ENCODE measurements around the gene SNX32. TPM values are rescaled to one million over a fixed set of nuclear protein-coding genes. Genes with fewer than 3 reads are reported as not detected.

The SNX32 gene
- total RNA-seq, 2 donors from 2014 or later = 0.52 to 1.0 TPM

DNA sequence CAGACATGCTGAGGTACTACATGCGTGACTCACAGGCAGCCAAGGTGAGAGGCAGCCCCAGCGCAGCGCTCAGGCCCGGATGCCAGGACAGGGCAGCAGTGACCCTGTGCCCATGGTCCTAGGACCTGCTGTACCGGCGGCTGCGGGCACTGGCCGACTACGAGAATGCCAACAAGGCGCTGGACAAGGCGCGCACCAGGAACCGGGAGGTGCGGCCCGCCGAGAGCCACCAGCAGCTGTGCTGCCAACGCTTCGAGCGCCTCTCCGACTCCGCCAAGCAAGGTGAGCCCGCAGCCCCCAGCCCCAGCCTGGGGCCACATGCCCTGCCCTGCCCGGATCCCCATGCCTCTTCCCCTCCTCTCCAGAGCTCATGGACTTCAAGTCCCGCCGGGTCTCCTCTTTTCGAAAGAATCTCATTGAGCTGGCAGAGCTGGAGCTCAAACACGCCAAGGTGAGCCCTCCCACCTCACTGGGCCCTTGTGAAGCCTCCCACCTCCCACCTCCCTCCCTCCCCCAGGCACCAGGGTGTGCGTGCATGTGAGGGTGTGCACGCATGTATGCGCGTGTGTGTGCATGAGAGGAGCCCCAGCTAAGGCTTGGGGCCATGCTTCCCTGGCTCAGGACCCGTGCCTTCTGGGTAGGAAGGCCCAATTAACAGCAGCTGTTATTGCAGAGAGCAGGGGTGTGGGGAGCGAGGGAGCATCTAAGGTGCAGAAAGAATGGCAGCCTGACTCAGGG, 18.9 kb downstream of the SNX32 start:
- ATAC-seq (no peak), DNase-seq (ENCODE audit: low spot score) (no peak)
- no peaks in the 10 kb centered on the region for H3K9me3 Mint-ChIP-seq
- peaks cover 26% of the 10 kb centered on the region for H3K36me3 Mint-ChIP-seq
- no peak overlapping the region for H3K27ac Mint-ChIP-seq
- H3K27me3 Mint-ChIP-seq = no peaks in the 10 kb centered on the region
- H3K4me3 Mint-ChIP-seq = no peak overlapping the region
- H3K4me1 Mint-ChIP-seq (ENCODE audit: low read depth in 2 of 2) = peaks cover 32 to 38% of the 10 kb centered on the region in 2 donors

DNA sequence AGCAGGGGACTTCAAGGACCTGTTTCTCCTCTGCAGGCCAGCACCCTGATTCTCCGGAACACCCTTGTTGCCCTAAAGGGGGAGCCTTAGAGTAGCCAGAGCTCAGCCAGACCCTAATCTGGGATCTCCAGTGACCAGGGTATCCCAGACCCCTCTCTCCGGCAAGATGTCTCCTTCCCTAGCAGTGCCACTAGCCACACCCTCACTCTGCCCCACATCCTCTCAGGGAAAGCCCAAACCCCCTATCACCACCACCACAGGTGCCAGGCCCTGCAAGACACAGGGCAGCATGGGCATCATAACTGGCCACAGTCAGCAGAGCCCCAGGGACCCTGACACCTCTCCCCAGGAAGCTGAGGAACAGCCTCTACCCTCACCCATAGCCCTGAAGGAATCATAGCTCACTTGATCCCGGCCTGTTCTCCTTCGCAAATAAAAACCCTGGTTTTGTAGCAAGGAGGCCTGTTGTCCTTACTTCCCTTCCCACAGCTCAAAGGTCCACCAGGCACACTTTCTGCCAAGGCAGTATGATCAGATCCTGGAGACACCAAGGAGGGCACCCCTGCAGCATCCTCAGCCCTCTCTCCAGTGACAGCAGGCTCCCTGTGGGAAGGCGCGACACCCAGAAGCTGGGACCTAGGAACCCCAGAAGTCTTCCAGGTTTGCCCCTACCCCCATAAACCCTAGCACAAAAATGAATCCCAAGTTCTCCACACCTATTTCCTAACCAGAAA, 19.6 kb downstream of the SNX32 start:
- Mint-ChIP-seq H3K27ac (peak overlapping the region; percentile 64 to 92), H3K9me3 (no peaks in the 10 kb centered on the region), H3K4me3 (no peak overlapping the region), H3K27me3 (no peaks in the 10 kb centered on the region), H3K36me3 (peaks cover 26% of the 10 kb centered on the region), H3K4me1 (ENCODE audit: low read depth in 2 of 2) (peaks cover 35 to 41% of the 10 kb centered on the region in 2 donors)
- no peak for DNase-seq (ENCODE audit: low spot score)
- ATAC-seq = no peak

DNA sequence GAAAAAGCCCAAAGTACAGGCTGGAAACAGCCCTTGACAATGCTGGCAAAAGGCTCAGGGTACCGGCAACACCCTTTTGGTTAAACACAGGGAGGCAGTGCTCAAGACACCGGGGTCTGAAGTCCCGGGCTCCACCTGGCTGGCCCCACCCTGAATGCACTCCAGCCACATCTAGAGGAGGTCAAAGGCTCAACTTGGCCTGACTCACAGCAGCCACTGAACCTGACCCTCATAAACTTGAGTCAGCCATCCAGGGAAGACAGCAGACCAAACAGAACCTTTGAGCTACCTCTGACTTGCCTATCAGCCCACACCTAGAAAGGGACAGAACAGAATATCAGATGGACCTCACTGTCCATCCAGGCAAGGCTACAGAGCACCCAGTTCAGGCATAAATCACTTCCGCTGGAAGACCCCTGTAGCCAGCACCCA, 20.4 kb downstream of the SNX32 start:
- peaks cover 41 to 47% of the 10 kb centered on the region in 2 donors for H3K4me1 Mint-ChIP-seq (ENCODE audit: low read depth in 2 of 2)
- H3K36me3 Mint-ChIP-seq = peaks cover 26% of the 10 kb centered on the region

DNA sequence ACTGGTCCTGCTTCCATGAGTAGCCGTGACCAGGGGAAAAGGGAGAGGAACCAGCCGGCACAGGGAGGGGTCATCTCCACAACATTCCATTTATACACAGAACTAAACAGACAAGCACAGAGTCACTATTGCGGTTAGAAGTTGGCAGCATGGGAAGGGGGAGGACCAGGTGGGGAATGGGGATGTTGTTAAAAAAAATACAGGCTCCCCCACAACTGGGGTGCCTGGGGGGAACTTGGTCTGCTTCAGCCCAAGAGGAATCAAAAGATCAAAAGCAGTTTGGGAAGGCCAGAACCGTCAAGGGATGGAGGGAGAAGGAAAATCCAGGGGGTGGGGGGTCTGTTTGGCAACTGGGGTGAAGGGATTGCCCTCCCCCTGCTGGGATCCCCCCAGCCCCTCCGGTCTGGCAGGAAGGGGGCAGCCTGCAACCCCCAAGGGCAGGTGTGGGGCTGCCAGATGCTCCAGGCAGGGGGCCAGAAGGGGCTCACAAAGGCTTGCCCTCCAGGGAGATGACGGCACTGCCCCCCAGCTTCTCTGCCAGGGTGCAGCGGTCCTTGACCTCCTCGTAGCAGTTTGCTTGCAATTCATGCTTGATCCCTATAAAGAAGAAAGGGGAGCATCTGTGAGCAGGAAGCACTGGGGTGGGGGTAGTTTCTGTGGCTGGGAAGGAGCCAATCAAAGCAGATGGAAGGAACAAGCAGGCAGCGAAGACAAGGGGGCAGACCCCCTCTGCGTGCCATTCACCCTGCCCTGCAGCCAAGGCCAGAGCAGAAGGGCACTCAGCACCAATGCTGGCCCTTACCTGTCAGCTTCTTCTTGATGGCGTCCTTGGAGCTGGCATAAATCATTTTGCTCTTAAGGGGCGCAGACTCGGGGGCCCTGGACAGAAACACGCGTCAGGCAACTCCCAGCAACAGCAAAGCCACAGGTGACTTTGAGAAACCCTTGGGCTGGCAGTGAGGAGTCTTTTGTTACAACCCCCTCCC, 21.4 kb downstream of the SNX32 start:
- Mint-ChIP-seq H3K4me3 (peak overlapping the region; percentile 96), H3K36me3 (peaks cover 26% of the 10 kb centered on the region), H3K9me3 (no peaks in the 10 kb centered on the region), H3K27me3 (no peaks in the 10 kb centered on the region), H3K27ac (peak overlapping the region; percentile 64 to 92), H3K4me1 (ENCODE audit: low read depth in 2 of 2) (peaks cover 48 to 52% of the 10 kb centered on the region in 2 donors)
- DNase-seq (ENCODE audit: low spot score) (no peak), ATAC-seq (no peak)

More for the DNA sequence above, 20.4 kb downstream of the SNX32 start:
- DNase-seq (ENCODE audit: low spot score) = no peak
- Mint-ChIP-seq H3K27ac (peak overlapping the region; percentile 64 to 92), H3K9me3 (no peaks in the 10 kb centered on the region), H3K4me3 (peak overlapping the region; percentile 96), H3K27me3 (no peaks in the 10 kb centered on the region)
- ATAC-seq = no peak

DNA sequence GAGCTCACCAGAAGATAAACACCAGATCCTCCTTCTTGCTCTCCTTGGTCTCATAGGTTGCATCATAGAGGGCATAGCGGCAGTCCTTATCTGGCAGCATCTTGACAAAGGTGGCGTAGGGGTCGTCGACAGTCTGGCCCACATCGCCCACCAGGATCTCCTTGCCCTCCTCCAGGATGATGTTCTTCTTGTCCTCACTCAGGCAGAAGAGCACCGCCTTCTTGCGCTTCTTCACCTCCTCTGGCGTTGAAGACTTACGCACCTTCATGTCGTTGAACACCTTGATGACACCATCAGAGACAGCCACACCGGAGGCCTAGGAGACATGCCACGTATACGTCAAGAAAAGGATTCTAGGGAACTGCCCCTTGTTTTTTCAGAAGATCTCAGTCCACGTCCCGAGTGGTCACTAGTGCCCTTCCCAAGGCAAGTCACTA, 22.2 kb downstream of the SNX32 start:
- no peak for DNase-seq (ENCODE audit: low spot score)
- no peaks in the 10 kb centered on the region for H3K27me3 Mint-ChIP-seq
- peaks cover 26% of the 10 kb centered on the region for H3K36me3 Mint-ChIP-seq
- no peaks in the 10 kb centered on the region for H3K9me3 Mint-ChIP-seq
- H3K27ac Mint-ChIP-seq = peak overlapping the region; percentile 88 to 91
- H3K4me1 Mint-ChIP-seq (ENCODE audit: low read depth in 2 of 2) = peaks cover 52 to 55% of the 10 kb centered on the region in 2 donors
- no peak for ATAC-seq
- peak overlapping the region; percentile 96 for H3K4me3 Mint-ChIP-seq

DNA sequence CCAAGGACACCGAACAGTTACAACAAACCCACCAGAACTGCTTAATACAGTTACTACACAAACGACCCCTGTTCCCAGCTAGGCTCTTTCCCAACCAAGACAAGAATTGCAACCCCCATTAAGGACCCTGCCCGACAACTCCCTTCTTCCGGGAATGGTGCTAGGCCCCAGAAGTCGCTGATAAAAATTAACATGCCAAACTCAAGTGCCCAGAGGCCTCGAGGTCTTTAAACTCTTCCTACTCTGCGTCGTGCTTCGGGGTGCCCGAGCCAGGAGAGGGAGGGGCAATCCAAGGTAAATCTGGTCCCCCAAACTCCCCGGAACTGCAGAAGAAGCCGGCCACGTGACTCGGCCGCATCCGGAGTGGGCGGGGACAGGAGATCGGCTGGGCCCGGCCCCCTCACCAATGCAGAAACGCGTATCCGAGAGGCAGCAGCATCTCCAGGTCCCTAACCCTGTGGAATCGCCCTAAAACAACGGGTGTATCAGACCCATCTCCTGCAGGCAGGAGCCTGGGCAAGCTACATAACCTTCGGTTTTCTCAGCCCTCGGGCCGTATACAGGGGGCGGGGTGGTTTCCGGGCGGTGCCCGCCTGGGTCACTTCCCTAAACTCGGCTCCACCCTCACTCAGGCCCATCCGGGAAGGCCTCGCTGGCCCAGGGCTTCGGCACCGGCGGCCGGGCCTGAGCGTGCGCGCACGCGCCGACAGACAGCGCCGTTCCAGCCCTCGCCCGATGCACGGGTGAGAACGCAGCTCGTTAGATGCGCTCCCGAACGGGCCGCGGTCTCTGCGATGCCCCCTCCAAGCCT, 23.1 kb downstream of the SNX32 start:
- peaks cover 26% of the 10 kb centered on the region for H3K36me3 Mint-ChIP-seq
- peak overlapping the region; percentile 96 for H3K4me3 Mint-ChIP-seq
- DNase-seq (ENCODE audit: low spot score) (peak; percentile 89), ATAC-seq (peak; percentile 41 to 61)
- H3K27me3 Mint-ChIP-seq = no peaks in the 10 kb centered on the region
- H3K9me3 Mint-ChIP-seq = no peaks in the 10 kb centered on the region
- H3K27ac Mint-ChIP-seq = peak overlapping the region; percentile 88 to 91
- peaks cover 54 to 59% of the 10 kb centered on the region in 2 donors for H3K4me1 Mint-ChIP-seq (ENCODE audit: low read depth in 2 of 2)

DNA sequence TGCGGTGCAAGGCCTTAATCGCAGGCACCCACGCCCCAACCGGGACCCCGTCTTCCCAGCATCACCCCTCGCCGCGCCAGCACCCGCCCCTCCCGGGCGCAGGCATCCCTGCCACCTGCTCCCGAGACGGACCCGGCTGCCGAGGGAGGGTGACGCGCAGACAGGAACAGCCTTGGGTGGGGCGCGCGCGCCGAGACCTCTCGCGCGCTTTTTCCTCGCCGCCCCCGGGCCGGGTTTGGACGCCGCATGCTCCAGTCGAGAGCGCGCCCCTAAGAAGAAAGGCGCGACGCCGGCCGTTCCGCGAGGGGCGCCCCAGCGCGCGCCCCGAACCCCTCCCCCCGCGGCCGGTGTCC, 23.7 kb downstream of the SNX32 start:
- ATAC-seq (no peak), DNase-seq (ENCODE audit: low spot score) (no peak)
- Mint-ChIP-seq H3K36me3 (peaks cover 26% of the 10 kb centered on the region), H3K9me3 (no peaks in the 10 kb centered on the region), H3K4me1 (ENCODE audit: low read depth in 2 of 2) (peaks cover 52 to 60% of the 10 kb centered on the region in 2 donors), H3K4me3 (peak overlapping the region; percentile 96), H3K27ac (peak overlapping the region in 1 of 2 donors; percentile 97), H3K27me3 (no peaks in the 10 kb centered on the region)

DNA sequence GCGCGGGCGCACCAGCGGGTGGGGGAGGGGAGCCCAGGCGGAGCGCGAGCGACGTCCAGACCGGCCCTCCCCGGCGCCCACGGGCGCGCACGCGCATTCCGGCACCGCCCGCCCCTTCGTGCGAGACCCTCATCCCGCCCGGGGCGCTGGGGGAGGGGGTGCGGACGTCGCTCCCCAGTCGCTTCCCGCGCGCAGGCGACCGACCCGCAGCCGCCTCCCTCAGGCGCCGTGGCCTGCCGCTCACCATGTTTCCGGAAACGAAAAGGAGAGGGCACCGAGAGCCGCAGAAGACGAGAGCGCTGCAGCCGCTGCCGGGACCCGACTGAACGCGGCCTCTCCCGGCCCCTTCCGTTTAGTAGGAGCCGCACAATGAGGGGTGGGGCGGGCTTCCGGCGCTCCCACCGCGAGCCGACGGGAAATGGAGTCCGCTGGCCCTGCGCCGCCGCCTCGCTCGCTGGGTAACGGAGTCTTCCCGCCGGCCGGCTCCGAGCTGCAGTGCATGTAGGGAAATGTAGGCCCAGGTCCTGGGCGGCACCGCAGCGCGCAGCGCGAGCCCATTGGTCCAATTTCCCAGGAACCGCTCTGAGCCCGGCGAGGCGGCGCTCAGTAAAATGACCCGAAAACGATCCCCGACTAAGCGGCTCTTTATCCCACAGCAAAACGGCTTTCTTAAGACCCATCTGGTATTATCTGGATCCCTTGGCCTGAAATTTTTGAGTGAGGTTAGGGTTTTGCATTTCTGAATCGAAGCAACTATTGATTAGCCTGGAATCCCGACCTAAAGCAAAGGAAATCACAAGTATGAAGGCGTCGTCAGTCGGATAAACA, 24.3 kb downstream of the SNX32 start, which contains the start of gene CFL1:
CFL1 (minus strand) TSS at position 328 of the 828 bp plus-strand sequence; CDS start at position 247, 81 bp downstream.
- Mint-ChIP-seq H3K27ac (peak within 1 kb of the TSS; percentile 97), H3K9me3 (no peaks in the 10 kb centered on the region), H3K4me3 (peak within 1 kb of the TSS; percentile 98), H3K4me1 (ENCODE audit: low read depth in 2 of 2) (peaks cover 57 to 64% of the 10 kb centered on the region in 2 donors), H3K27me3 (no peaks in the 10 kb centered on the region), H3K36me3 (peaks cover 31% of the 10 kb centered on the region)
- peak; percentile 79 to 84 for ATAC-seq
- DNase-seq (ENCODE audit: low spot score) = peak; percentile 99

DNA sequence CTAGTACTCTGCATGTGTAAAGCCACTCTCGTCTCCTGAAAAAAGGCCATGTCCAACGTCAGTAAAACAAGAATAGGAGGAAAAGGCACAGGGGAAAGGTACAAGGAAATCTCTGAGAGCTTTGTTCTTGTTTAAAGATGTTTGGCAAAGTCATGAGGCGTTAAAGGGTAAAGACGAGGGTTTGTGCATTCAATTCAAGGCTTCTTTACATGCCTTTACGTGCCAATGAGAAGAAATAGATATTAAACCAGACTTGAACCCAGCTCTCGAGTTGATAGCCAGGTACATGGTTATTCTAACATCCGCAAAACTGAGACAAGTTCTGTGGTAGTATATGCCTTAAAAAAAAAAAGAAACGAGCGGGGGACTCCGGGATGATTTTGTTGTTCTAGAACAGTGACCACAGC, 24.9 kb downstream of the SNX32 start:
- Mint-ChIP-seq H3K9me3 (no peaks in the 10 kb centered on the region), H3K4me3 (peak overlapping the region; percentile 98), H3K36me3 (peaks cover 26% of the 10 kb centered on the region), H3K4me1 (ENCODE audit: low read depth in 2 of 2) (peaks cover 57 to 60% of the 10 kb centered on the region in 2 donors), H3K27me3 (no peaks in the 10 kb centered on the region), H3K27ac (peak overlapping the region; percentile 97)
- DNase-seq (ENCODE audit: low spot score) (no peak), ATAC-seq (no peak)

DNA sequence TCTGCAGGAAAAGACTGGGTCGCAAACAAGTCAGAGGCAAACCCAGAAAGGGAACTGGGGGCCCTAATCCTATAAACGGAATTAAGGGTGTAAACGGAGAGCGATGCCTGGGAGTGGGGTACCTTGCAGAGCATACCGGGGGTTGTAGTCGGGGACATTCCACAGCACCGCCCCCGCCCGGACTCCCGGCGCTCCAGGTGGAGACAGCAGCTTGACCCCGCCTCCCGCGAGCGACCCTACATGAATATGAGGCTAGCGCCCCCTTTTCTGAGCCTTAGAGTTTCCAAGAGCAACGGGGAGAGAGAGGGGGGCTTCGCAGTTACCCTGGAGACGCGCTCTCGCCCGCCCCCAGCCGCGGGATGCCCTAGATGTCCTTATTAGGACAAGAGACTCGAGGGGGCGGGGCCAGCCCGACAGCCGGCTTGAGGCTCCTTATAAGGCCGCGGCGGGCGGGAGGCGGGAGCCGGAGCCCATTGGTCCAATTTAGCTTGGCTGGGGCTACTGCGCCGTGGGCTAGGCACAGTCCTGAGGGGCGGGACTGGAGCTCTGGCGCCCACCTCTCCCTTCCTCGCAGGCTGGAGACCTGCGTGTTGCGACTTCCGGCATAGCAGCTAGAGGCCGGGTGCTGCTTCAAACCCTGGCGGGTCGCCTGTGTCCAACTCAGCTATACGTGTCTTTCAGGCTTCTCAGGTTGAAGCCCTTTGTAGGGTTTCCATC, 25.5 kb downstream of the SNX32 start:
- no peaks in the 10 kb centered on the region for H3K9me3 Mint-ChIP-seq
- peaks cover 22% of the 10 kb centered on the region for H3K36me3 Mint-ChIP-seq
- peaks cover 53 to 57% of the 10 kb centered on the region in 2 donors for H3K4me1 Mint-ChIP-seq (ENCODE audit: low read depth in 2 of 2)
- H3K4me3 Mint-ChIP-seq = peak overlapping the region; percentile 98
- DNase-seq (ENCODE audit: low spot score) = peak; percentile 99
- ATAC-seq = peak; percentile 81 to 83
- peak overlapping the region; percentile 97 for H3K27ac Mint-ChIP-seq
- H3K27me3 Mint-ChIP-seq = no peaks in the 10 kb centered on the region

DNA sequence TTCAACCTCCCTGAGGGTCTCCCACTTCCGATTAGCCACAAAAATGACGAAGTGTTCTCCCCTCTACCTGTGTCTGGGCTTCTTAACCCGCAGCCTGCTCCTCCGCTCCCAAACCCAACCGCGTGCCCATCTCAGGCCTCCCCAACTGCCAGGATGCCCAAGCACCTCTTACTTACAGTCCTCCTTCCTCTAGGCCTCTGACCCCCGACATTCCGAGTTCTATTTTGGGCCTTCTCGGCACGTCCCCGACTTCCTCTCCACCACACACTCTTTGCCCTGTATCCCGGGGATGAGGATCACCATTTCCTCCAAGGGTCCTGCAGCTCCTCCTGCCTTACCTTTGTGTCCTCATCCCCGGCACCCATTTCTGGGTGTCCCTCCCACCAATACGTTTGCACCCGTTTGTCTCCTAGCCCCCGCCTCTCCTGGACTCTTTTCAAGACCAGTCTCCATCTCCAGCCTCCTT, 26.1 kb downstream of the SNX32 start:
- Mint-ChIP-seq H3K4me3 (peak overlapping the region; percentile 98), H3K4me1 (ENCODE audit: low read depth in 2 of 2) (peaks cover 47 to 51% of the 10 kb centered on the region in 2 donors), H3K27me3 (no peaks in the 10 kb centered on the region), H3K9me3 (no peaks in the 10 kb centered on the region), H3K27ac (peak overlapping the region; percentile 97), H3K36me3 (peaks cover 16% of the 10 kb centered on the region)
- DNase-seq (ENCODE audit: low spot score) (no peak), ATAC-seq (no peak)

Measured in natural killer cell treated with Interleukin-12 subunit alpha and Interleukin-12 subunit beta and Interleukin-15 and Interleukin-18, amount 100 ng/mL, for 72 hours (primary cell).